Renal pelvis (tissue), 4 donors: ENCODE results near the gene AP1M1. TPM values are rescaled to one million over a fixed set of nuclear protein-coding genes. Genes with fewer than 3 reads are reported as not detected.

ENCODE experiments used
- DNase-seq: peaks from one replicate; pipeline ENCODE4 v3.0.0-alpha.2; 2013
- polyA plus RNA-seq, 3 donors: library from polyadenylated mRNA; unstranded; fragments of 120-200 nt; gene quantifications; one replicate each; pipeline ENCODE4 v1.2.1, GENCODE V29; 2013; ENCODE audit not compliant: insufficient read length in 3 of 3

AP1M1 gene
- polyA plus RNA-seq, 3 donors = 62.8 to 75.0 (median 73.8) TPM

DNA sequence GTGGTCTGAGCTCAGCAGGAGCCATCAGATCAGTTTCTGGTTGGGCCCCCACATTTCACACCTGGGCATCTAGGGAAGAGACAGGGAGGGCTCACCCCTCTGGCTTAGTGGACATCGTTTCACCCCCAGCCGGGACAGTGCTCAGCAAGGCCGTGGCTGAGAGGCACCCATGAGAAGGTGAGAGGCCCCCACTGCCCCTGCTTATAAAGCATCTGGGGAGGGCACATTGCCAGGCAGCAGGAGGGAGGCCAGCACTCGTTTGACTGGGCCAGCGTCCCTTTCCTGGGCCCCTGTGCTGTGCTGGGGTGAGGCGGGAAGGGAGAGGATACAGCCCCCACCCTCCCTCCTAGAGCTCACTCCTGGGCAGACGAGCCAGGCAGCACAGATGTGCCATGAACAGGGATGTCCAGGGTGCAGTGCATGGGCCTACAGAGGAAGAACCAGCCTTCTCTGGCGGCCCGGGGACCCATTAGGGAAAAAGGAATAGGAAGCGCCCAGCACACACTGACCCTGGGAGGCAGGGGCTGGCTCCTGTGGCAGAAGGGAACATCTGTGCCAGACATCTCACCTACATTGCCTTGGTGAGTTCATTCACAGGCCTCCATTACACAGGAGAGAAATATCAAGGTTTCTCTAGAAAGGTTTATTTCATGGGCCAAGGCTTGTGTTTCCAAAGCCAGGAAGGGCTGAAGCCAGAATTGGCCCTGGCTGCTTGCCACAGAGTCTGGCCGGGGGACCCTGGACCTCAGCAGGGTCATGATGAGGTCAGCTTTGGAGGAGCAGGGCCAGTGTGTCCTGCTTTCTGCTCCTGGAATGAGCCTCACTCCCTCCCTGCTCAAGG is 7.7 kb downstream of the AP1M1 start:
- no peak for DNase-seq

DNA sequence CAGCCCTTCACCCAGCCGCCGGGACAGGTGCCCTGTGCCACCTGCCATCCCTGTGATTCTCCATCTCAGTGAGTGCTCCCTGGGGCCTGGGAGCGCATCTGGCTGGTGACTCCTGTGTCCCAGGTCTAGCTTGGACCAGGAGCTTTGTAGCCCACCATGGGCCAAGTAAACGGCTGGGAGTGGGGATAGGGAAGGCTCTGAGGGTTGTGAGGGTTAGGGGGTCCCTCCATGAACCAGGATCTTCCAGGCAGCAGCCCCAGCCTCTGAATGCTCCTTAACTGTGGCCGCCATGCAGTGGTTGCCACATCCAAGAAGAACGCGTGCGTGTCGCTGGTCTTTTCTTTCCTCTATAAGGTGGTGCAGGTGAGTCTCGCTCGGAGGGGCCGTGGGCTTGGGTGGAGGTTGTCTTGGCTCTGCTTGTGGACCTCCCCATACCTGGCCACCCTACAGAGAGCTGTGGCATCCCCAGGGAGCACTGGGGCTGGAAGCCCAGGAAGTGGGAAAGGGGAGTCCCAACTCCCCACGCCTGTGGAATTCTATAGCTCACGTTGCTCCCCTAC is 8.4 kb downstream of the AP1M1 start:
- DNase-seq = no peak

DNA sequence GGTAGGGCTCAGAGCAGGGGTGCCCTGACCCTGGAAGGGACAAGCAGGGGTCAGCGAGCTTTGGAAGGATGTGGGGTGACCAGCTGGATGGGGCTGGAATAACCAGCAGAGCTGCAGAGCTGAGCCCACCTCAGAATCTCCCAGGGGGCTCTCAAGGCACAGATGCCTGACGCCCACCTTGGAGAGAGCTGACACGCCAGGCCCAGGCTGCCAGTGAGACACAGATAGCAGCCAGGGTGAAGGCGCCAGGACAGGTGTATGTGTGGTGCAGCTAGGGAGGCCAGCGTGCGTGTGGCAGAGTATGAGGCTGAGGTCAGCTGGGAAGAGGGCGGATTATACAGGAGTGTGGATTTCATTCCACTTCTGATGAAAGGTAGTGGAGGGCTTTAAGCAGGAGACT is 8.9 kb downstream of the AP1M1 start:
- DNase-seq = no peak

DNA sequence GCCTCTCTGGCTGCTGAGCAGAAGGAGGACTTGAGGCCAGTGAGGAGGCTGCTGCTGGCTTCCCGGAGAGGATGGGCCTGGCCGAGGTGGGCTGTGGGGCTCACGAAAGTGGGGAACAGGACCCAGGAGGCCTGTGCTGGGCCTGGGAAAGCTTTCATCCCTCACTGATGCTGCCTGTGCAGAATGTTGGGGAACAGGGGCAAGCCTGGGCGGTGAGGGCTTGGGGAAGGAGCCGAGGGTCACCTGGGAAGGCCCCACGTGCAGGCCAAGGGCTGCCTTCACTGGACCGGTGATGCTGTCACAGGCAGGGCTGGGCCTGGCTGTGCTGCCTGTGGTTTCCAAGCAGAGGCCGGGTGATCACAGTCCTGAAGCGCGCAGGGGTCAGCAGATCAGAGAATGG is 9.4 kb downstream of the AP1M1 start:
- DNase-seq = no peak

DNA sequence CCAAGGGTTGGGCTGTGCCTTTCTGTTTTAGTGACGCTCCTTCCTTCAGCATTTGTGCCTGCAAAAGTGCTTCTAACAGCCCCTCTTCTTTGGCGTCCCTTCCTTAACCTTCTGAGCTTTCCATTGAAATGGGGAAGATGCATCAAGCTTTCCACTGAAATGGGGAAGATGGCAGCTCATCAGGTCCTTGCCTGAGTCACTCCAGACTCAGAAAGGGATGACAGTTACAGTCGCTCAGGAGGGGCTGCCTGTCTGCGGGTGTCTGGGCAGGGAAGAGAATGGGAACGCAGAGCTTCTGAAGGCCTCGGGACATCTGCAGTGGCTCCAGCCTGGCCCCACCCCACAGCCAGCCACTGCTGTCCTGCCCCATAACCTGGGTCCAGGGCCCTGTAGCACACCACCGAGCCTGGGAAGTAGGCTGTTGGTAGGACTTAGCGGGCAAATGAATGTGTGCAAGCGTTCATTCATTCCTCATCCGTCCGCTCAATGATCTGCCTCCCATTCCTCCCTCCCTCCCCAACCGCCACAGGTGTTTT is 9.8 kb downstream of the AP1M1 start:
- no peak for DNase-seq

DNA sequence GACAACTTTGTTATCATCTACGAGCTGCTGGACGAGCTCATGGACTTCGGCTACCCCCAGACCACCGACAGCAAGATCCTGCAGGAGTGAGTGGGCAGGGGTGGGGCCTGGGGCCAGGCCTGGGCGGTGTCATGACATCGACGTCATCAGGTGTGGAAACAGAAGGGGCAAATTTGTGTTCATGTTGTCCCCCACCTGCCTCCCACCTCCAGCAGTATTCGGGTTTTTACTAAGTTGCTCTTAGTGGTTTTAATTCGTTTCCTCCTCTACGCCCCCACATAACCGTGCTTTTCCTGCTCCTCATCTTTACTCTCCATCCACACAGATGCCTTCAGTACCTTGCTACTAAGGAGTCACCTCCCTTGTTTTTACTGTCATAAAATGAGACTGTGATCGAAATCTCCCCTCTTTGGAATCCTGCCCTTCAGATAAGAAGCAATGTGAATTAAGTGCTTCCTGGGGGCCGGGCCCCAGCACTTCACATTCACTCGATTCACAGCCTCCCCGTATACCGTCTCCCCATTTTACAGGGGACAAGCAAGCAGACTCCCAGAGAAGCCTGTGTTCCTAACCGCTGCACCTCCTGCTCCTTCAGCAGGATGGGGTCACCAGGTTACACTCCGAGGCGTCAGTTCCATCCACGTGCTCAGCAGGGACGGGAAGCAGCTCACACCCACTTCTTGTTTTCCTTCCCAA is 10.5 kb downstream of the AP1M1 start:
- DNase-seq = no peak

DNA sequence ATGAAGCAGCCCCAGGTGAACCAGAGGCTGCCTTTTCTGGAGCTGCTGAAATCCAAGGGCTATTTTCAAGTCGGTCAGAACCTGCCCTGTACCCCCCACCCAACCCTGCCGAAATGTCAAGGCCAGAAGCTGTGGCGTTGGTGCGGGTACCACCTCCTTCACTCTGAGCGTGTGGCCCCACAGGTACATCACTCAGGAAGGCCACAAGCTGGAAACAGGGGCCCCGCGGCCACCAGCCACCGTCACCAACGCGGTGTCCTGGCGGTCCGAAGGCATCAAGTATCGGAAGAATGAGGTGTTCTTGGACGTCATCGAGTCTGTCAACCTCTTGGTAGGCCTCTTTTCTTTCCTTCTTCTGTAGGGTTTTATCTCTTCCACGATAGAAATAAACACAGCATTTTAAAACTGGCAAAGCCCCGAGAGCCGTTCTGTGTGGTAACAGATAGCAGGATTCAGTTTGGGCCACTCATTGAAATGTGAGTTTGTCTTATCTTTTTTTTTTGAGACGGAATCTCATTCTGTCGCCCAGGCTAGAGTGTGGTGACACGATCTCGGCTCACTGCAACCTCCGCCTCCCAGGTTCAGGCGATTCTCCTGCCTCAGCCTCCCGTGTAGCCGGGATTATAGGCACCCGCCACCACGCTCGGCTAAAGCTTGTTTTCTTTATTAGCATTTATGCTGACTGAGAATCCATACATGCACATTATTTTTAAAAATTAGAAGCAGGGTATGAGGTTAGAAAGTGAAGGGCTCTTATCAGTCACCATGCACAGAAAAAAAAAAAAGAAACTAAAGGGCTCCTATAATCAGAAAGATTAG is 11.3 kb downstream of the AP1M1 start:
- no peak for DNase-seq

DNA sequence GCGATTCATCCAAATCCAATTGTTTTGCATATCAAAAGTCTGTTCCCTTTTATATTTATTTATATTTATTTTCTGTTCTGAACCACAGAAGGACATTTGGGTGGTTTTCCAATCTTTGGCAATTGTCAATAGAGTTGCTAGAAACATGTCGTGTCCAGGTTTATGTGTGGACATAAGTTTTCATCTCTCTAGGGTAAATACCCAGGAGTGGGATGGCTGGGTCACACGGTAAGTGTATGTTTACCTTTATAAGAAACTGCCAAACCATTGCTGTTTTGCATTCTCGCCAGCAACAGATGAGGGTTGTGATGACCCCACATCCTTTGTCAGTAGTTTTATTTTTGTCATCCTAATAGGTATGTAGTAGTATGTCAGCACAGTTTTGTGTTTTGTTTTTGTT is 12.5 kb downstream of the AP1M1 start:
- DNase-seq = no peak

DNA sequence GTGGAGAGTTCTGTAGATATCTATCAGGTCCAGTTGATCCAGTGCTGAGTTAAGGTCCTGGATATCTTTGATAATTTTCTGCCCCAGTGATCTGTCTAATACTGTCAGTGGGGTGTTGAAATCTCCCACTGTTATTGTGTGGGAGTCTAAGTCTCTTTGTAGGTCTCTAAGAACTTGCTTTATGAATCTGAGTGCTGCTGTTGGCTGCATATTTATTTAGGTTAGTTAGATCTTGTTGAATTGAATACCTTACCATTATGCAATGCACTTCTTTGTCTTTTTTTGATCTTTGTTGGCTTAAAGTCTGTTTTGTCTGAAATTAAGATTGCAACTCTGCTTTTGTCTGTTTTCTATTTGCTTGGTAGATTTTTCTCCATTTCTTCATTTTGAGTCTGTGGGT is 15.4 kb downstream of the AP1M1 start:
- DNase-seq = no peak

DNA sequence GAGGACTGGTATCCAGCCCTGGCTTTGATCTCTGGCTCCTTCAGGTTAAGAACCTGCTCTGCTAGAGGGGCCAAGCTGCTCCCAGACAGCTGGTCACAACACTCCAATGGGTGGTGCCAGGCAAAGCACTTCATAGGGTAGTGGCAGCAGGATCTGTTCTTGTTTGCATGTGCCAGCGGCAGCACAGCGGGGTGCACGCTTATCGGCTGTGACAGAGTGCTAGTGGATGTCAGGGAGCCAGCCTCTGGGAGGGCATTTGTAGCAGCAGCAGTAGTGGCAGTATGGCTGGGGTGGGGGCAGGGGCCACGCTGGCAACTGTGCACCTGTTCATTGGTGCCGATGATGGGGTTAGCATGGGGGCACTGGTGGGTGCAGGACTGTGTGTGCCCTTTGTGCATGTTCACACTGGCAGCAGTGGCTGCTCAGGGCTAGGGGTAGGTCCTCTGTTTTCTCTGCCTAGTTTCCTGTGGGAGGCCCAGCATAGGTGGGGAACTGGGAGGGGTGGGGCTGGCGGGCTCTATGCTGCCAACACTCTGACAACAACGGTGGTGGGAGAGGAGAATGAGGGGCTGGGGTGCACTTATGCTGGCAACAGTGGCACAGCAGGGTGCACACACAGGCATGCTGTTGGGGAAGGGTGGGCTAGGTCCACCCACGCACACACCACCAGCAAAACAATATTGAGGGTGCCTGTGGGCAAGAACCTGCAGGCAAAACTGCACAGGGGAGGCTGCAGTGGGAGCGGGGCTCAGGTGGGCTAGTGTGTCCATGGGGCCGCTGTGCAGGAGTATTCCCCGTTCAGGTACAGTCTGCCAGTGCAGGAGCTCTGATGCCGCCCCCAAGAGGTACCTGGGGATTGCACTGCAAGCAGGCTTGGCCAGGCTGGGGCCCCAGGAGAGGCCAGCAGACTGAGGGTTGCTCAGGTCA is 19.3 kb downstream of the AP1M1 start:
- DNase-seq = no peak

DNA sequence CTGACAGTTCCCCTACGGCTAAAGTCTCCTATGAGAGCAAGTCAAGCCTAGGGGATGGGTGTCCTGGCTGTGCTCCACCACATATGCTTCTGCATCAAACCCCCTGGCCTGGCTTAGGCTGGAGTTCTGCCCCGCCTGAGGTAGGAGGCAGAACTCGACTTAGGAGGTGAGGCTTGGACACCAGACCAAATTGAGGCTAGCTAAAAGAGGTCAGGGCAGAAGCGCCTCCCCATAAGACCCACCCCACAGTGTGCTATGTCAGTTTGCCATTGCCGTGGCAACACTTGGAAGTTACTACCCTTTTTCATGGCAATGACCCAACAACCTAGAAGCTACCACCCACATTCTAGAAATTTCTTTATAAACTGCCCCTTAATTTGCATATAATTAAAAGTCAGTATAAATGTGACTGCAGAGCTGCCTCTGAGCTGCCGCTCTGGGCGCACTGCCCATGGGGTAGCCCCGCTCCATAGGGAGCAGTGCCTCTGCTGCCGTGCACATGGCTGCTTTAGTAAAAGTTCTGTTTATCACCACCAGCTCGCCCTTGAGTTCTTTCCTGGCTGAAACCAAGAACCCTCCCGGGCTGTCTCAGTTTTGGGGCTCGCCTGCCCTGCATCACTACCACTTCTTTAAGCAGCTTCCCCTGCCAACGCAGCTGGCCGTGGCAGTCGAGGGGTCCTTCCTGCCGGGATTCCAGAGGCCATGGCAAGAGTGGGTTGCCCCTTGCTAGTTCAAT is 20.2 kb downstream of the AP1M1 start:
- DNase-seq = no peak

DNA sequence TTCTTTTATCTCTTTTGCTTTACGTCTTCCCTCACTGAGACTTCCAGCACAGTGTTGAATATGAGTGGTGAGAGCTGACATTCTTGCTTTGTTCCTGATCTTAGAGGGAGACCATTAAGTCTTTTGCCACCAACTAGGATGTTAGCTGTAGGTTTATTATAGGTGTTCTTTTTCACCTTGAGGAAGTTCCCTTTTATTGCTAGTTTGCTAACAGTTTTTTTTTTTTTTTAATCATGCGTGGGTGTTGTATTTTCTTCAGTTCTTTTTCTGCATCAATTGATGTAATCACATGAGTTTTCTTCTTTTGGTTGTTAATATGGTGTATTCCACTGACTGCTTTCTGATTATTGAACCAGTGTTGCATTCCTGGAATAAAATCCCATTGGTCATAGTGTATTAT is 21.1 kb downstream of the AP1M1 start:
- no peak for DNase-seq

DNA sequence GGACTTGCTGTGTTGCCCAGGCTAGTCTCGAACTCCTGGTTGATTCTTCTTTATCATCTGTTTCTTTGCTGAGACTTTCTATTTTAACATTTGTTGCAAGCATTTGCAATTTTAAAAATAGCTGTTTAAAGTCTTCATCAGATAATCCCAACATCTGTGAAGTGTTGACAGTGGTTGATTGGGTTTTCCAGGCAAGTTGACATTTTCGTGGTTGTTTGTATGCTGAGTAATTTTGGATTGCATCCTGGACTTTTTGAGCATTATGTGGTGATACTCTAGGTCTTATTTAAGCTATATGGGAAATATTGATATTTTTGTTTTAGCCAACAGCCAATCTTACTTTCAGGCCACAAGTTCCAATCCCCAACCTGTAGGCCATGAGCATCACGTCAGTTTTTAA is 25.1 kb downstream of the AP1M1 start:
- DNase-seq = no peak

DNA sequence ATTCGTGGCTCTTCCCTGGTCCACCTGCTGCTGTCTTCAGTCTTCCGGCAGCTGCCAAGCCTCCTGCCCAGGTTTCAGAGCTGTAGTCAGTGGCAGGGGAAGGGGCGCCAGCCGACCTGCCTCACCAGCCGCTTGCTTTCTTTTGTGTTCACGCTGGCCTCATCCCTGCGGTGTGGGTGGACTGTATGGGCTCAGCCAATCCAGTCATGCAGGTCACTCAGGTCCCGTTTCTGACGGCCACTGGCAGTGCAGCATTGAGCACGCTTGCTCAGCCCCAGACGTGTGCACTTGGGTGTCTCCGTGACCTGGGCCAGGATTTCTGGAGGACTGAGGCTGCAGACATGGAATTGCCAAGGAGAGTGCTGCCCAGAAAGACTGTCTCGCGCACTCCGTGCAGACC is 26.0 kb downstream of the AP1M1 start:
- DNase-seq = no peak

DNA sequence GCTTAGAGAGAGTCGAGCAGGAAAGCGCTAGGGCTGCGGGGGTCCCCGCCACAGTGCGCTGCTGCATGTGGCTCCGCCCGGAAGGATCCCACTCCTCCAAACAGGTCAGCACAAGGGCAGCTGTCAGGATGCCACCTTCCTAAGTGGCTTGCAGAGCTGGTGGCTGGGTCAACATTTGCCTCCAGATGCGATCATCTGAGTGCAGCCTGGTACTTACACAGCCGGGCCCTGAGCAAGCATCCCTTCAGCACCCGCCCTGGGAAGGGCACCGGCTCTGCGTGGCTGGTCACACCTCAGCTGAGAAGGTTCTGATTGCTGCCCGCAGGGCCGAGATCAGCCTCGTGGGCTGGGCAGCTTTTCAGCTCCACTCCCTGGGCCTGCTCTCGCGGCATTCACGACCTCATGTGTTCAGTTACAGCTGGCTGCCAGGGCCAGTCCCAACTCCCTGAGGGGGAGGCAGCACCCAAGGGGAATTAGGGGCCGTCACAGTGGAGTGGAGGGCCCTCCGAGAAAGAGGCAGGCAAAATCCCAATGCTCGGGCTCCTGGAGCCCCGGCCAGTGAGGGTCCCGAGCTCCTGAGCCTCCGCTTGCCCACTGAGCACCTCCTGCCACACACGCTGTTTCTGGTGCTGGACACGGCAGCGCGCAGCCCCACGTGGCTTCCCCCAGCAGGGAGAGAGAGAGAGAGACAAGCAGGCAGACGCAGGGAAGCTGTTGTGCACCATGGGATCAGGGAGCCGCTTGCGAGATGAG is 26.8 kb downstream of the AP1M1 start:
- no peak for DNase-seq

DNA sequence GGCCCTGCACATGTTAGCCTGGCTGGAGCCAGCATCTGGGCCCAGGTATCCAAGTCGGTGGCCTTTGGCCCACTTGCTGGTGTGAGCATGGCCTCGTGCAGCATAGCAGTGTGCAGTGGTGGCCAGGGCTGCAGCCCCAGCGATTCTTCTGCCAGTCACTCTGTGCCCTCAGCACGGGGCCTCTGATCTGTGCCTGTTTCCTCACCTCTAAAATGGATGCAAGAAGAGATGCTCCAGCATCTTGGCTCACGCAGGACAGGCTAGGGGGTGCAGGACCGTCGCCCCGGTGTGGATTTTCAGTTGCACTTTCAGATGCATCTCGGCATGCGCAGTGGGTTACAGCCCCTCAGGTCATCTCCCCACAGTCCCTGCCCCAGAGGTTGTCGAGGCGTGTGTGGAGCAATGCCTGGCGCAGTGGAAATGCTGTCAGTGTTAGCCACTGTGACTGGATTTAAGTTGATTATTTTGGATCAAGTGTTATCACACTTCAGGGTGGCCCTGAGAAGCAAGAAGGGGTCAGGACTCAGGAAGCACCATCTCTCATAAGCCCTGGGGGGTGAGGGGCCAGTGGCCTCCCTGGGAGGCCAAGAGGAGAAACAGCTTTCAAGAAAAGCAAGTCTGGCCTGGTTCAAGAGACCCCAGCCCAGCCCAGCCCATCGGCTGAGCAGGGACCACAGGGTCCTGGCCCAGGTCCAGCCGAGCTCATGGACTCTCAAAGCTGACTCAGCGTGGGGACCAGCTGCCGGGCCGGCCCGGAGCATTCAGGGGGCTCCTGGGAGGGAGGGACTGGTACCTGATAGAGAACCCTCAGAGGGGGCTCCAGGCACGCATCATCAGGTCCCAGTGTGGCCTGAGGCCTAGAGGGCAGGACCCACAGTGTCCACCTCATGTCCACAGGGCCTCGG is 27.8 kb downstream of the AP1M1 start:
- no peak for DNase-seq

DNA sequence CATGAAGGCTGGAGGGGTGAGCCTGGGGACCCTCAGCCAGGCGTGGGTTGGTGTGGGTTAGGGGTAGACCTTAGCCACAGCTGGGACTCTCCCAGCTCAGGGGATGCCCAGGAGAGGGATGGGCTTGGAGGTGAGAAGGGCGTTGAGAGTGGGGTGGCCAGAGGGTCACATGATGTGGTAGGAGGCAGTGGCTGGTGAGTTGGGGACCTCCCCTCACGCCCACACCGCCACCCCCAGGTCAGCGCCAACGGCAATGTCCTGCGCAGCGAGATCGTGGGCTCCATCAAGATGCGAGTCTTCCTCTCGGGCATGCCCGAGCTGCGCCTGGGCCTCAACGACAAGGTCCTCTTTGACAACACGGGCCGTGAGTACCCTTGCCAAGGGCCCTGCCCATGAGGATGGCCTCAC is 28.5 kb downstream of the AP1M1 start:
- no peak for DNase-seq
